HG02973 (cell line): ENCODE results near the gene TAS2R19.
"Not testable (repeated sequence)": the region's sequence is repeated elsewhere in the genome, so short reads cannot be mapped to it uniquely, and the experiment has no call there.

Source experiments
- ATAC-seq: cut with Tn5 transposase; IDR thresholded peaks from one replicate; pipeline ENCODE4 v1.9.1; 2021; ENCODE audit warnings: moderate library complexity; ENCODE audit not compliant: unreplicated experiment

The TAS2R19 gene

GRCh38 chr12:11022520-11022919 is at the start of gene TAS2R19:
TSS of gene TAS2R19 (minus strand) at chr12:11022620. CDS start at chr12:11022571, 49 bp downstream.
- ATAC-seq, result no peak

GRCh38 chr12:11071414-11071813 is 49.0 kb upstream of the TAS2R19 start:
- no peak for ATAC-seq

- no peak for ATAC-seq
These were observed 48.6 kb upstream of the TAS2R19 start for GRCh38 chr12:11070999-11071398.

- ATAC-seq, result no peak
These were observed 47.5 kb upstream of the TAS2R19 start for GRCh38 chr12:11069854-11070365.

GRCh38 chr12:11067514-11067913 is 45.1 kb upstream of the TAS2R19 start:
- no peak for ATAC-seq

DNA sequence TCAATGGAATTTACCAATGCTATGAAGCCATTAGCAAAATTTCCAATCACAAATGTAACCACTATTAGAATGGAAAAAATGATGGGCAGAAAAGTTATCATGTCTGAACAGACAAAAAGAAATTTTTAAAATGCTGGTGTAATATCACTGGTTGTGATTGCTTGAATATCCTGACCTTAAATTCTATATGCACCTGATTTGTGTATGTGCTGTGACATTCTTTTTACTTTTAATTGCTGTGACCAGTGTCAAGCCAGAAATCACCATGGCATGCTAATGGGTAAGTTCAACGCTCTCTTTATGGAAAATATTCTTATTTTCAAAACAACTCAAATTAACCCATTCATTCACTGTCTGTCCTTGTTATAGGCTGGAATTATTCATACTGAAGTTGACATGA is 39.8 kb upstream of the TAS2R19 start, which contains the start of gene TAS2R46:
Gene TAS2R46 (minus strand): TSS at position 101 of the 400 bp plus-strand sequence. CDS start 0 bp downstream, at position 101.
- not testable (repeated sequence) for ATAC-seq

DNA sequence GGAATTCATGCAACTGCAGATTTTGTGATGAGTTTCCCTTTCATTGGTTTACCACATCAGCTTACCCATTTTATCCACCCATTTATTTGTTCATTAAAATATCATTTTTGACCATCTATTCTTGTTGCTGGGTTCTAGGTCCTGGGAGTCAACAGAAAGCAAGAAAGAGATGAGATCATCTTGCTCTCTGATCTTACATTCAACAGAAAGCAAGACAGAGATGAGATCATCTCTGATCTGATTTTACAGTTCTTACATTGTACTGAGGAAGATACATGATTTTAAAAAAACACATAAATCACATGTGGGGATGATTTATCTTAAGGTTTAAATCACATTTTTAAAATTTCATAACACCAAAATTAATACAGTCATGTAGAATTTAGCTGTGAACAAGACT is 37.4 kb upstream of the TAS2R19 start:
- ATAC-seq, result no peak

DNA sequence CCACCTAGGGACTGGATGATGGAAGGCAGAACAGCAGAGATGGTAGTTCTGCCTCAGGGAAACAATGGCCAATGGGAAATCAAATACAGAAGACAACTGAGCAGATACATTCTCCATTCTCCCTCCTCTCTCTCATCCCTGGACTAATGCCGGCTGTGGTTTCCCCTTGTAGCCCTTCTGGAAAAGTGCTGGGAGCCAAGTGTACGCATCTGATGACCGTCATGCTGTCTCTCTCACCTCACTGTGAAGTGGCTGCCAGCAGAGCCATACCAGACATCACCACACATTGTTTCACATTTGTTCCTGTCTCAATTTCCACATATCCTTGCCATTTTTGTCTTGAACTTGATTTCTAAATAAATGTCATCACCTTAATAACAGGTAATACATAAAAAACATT is 36.6 kb upstream of the TAS2R19 start:
- no peak for ATAC-seq

DNA sequence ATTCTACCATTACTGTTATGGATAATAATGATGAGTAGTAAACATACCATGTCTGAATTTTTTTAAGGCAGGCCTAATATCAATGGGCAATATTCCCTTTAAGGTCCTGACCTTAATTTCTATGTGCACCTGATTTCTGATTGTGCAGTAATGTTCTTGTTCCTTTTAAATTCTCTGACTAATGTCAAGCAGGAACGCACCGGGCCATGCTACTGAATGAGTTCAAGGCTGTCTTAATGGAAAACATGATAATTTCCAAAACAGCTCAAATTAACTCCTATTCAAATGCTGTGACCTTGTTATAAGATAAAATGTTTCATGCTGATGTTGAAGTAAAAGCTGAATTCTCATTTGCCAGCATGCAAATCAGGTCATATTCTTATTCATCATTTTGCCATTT is 32.9 kb upstream of the TAS2R19 start:
- ATAC-seq, result no peak

- not testable (repeated sequence) for ATAC-seq
These were observed 27.5 kb upstream of the TAS2R19 start for GRCh38 chr12:11049806-11050531.

DNA sequence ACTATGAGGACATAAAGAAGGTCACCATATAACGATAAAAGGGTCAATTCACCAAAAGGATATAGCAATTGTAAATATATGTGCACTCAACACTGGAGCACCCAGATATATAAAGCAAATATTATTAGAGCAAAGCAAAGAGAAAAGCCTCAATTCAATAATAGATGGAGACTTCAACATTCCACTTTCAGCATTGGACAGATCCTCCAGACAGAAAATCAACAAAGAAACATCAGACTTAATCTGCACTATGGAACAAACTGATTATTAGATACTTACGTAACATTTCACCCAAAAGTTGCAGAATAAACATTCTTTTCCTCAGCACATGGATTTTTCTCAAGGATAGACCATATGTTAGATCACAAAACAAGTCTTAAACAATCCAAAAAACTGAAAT is 18.9 kb upstream of the TAS2R19 start:
- not testable (repeated sequence) for ATAC-seq

GRCh38 chr12:11040162-11040561 is 17.7 kb upstream of the TAS2R19 start:
- no peak for ATAC-seq

DNA sequence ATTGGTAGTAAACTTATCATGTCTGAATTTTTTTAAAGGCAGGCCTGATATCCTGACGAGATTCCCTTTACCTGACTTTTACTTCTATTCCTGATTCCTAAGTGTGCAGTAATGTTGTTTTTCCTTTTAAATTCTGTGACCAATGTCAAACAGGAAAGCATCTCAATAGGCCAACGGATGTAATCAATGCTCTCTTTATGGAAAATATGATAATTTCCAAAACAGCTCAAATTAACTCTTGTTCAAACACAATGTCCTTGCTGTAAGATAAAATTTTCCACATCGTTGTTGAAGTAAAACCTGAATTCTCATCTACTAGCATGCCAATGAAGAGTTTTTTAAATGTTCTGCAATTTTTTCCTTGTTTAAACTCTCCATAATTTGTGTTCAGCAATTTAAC is 16.8 kb upstream of the TAS2R19 start:
- no peak for ATAC-seq

GRCh38 chr12:11033959-11034358 is 11.5 kb upstream of the TAS2R19 start:
- ATAC-seq, result peak; percentile 51

- no peak for ATAC-seq
These were observed 8.9 kb upstream of the TAS2R19 start, which contains the start of gene TAS2R31 for GRCh38 chr12:11031307-11031706. TSS of gene TAS2R31 (minus strand) at chr12:11031407. CDS start at chr12:11031335, 72 bp downstream.

- no peak for ATAC-seq
These were observed 3.7 kb upstream of the TAS2R19 start for GRCh38 chr12:11026118-11026517.

DNA sequence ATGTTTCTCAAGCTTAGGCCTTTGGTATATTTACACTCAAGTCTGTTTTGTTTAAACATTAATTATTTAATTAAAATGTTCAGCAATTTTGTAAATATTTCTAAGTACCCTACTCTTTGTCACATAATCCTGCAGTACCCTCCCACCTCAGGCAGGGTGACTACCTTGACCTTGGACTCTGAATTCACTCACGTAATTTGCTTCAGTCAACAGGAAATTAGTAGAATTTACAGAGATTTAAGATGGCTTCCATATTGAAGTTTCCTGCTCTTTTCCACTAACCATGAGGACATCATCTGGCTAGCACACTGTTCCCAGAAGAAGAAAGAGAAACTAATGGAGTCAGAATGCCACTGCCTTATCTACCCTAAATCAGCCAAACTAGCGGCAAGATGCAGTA is 967 bp upstream of the TAS2R19 start:
- ATAC-seq, result no peak

DNA sequence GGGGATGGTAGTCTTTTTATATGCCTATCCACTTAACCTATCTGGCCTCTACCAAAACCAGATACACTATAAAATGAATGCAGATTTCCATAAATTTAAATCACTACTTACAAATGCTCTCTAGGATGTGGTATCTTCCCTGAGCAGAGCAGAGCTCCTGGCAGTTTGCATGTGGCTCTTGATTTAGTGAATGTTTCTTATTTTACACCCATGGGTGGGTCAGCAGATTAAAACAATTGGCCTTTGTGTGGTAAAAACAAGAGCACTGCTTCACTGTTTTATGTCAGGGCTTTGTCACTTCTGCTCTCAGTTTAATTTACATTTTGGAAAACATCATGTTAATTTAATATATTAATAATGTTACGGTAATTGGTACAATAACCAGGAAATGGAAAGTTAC is 5.5 kb downstream of the TAS2R19 start:
- ATAC-seq, result no peak

DNA sequence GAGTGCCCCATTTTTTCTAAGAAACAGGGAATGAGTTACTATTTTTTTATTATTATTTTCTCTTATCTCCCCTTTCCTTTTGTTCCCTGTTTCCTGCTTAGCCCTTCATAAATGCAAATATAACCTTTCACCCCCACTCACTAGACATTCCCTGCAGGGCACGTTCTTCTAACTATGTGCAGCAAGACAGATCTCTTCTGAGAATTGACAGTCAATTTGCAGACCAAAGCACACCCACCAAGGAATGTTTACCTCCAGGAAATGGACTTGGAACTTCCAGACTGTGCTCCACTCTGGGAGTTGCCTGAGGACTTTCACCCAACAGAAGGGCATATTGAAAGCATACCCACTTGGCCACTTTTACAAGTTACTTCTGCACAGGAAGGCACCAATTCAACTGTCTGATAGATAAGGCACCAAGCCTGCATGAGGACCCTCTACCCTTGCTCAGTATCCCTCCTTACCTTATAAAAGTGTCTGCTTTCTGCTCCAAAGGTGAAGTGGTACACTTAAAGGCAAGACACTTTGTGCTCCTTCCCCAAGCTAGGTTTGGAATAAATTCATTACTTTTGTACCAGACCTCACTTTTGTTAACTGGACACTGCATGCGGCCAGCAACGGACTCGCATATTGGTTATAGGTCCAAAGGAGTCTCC is 6.5 kb downstream of the TAS2R19 start:
- ATAC-seq, result no peak

DNA sequence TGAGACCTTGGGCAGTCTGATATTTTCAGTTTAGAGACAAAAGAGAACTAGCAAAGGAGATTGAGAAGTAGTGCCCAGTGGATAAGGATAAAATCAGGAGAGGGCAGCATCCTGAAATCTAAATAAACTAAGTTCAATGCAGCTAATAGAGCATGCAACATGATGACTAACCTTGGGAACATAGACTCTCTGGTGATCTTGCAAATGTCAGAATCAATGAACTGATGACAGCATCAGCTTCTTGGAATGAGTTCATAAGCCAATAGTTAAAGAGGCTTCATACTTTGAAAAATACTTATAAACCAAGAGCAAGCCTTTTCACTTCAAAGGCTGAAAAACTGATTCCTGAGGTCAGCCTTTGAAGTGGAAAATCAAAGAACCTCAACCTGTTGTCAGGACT is 8.2 kb downstream of the TAS2R19 start:
- no peak for ATAC-seq

GRCh38 chr12:11007608-11008007 is 14.8 kb downstream of the TAS2R19 start:
- no peak for ATAC-seq

GRCh38 chr12:10998204-10998603 is 24.2 kb downstream of the TAS2R19 start, which contains the start of gene TAS2R20:
TSS of gene TAS2R20 (minus strand) at chr12:10998304. CDS start at chr12:10997875, 429 bp downstream.
- no peak for ATAC-seq
